ENCODE data around the gene CCDC78.

CCDC78 gene

DNA sequence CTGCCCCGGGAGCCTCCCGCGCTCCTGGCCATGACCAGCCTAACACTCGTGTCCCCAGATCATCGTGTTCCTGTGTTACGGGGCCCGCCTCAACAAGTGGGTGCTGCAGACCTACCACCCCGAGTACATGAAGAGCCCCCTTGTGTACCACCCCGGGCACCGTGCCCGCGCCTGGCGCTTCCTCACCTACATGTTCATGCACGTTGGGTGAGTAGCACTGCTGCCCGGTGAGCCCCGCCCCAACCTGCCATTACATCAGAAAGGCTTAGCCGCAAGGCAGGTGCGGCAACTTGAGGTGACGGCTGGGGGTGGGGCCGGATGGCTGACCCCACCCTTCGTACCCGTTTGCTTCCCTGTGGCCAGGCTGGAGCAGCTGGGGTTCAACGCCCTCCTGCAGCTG lies 49.3 kb downstream of the CCDC78 start:
- no peak for DNase-seq

DNA sequence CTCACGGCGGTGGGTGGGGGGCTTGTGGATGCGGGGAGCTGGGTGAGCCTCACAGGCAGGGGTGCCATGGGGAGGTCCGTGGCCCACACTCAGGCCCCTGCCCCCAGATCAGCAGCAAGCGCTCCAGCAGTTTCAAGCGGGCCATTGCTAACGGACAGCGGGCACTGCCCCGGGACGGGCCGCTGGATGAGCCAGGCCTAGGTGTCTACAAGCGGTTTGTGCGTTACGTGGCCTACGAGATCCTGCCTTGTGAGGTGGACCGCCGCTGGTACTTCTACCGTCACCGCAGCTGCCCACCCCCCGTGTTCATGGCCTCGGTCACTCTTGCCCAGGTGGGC lies 49.7 kb downstream of the CCDC78 start:
- no peak for DNase-seq

DNA sequence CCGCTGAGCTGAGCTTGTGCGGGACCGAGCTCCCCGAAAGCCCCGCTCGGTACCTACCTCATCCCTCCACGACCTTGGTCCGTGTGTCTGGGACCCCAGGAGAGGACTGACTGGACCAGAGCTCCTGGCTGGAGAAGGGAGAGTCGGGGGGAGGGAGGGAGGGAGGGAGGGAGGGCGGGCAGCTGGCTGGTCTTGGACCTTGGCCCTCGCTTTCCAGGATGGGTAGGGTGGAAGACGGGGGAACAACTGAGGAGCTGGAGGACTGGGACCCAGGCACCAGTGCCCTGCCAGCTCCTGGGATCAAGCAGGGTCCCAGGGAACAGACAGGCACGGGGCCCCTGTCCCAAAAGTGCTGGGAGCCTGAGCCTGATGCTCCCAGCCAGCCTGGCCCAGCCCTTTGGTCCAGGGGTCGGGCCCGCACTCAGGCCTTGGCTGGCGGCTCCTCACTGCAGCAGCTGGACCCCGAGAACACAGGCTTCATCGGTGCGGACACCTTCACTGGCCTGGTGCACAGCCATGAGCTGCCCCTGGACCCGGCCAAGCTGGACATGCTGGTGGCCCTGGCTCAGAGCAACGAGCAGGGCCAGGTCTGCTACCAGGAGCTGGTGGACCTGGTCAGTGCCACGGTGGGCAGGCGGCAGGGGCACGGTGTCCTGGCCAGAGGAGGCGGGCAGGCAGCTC lies 50.2 kb downstream of the CCDC78 start:
- no peak for DNase-seq

DNA sequence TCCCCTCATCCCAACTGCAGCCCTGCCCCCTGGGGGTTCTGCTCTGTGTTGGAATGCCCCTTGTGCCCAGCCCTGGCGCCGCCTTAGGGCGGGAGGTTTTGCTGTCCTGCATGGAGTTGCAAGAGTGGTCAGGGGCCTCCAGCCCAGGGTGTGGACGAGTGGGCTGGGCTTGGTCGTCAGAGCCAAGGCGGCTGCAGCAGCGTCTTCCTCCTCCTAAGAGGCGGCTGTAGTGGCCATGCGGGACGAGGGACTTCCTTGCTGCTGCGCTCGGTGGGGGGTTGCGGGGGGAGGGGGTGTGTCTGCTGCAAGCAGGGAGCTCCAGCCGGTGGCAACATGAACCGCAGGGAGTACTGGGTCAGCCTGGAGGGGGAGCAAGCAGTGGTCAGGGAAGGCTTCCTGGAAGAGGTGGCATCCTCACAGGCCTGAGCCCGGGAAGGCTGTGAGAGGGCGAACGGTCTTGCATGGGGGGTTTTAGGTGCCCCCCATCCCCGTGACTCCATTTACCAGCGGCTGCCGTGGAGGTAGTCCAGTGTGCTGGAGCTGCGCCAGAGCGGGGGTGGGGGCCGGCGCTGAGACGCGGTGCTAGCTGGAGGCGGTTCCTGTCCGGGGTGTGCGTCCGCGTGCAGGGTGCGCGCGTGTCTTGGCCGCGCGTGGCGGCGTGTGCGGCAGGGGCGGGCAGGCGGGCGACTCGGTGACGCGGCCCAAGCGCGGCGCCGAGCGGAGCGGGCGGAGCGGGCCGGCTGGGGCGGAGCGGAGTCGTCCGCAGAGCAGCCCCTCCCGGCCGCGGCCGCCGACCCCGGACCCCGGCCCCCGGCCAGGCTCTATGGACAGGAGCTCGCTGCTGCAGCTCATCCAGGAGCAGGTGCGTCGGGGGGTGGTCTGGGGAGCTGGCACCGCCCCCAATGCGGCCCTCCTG lies 51.0 kb downstream of the CCDC78 start, which contains the start of gene RHBDL1:
Gene RHBDL1, plus strand, starts transcription at position 704 of the 916 bp plus-strand sequence. Its CDS starts 120 bp downstream, at position 824.
- DNase-seq, result peak; percentile 40

DNA sequence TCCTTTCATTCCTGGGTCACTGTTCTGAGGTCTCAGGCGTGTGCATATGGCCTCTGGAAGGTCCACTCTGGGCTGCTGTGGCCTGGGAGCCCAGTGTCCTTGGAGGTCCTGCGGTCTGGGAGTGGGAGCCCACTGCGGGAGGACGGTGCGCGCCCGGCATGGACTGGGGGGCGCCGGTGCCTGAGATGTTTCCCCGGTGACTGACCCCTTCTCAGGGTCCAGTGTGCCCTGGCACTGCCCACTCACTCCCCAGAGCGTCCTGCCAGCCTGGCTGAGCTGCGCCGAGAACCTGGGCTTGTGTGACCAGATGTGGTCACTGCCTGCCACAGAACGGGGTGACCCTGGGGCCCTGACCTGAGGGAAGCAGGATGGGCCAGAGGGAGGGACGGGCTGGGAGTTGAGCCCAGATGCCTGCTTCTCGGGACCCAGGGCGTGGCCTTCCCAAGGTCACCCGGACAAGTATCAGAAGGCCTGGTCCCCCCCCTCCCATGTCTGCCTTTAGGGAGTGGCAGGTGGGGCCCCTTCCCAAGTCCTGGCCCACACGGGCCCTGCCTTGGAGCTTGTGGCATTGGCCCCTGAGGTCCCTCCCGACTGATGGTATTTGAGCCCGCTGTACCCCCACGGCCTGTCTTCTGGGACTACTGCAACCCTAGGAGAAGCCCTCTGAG lies 51.9 kb downstream of the CCDC78 start:
- DNase-seq, result no peak

DNA sequence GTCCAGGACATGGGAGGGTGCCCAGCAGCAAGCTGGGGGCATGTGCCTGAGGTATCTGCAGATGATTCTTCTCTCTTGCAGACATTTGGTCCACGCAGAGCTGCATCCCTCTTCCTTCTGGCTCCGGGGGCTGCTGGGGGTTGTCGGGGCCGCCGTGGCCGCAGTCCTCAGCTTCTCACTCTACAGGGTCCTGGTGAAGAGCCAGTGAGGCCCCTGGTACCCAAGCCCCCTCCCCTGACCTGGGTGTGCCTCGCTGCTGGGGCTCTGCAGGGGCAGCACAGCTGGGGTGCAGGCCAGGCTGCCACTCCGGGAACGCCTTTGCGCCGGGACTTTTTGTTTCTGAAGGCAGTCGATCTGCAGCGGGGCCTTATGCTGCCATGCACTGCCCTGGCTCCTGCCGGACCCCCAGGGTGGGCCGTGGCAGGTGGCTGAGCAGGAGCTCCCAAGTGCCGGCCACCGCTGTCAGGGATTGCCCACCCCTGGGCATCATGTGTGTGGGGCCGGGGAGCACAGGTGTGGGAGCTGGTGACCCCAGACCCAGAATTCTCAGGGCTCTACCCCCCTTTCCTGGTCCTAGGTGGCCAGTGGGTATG lies 52.7 kb downstream of the CCDC78 start:
- no peak for DNase-seq

DNA sequence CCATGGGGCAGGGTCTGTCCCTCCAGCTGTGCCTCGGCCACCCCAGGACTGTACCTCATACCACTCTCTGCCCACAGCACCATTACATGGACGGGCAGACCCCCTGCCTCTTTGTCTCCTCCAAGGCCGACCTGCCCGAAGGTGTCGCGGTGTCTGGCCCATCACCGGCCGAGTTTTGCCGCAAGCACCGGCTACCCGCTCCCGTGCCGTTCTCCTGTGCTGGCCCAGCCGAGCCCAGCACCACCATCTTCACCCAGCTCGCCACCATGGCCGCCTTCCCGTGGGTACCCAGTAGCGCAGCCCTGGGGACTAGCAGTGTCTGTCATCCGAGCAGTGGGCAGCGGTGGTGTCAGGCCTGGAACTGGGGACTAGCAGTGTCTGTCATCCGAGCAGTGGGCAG lies 53.4 kb downstream of the CCDC78 start:
- DNase-seq, result no peak
